GM21367 (cell line): Measurements from ENCODE around the gene IFT122.
"Not testable (repeated sequence)": the region's sequence is repeated elsewhere in the genome, so short reads cannot be mapped to it uniquely, and the experiment has no call there.

ENCODE experiments used
- ATAC-seq: cut with Tn5 transposase; IDR thresholded peaks from one replicate; pipeline ENCODE4 v1.9.1; 2021; ENCODE audit not compliant: unreplicated experiment

IFT122 gene

DNA sequence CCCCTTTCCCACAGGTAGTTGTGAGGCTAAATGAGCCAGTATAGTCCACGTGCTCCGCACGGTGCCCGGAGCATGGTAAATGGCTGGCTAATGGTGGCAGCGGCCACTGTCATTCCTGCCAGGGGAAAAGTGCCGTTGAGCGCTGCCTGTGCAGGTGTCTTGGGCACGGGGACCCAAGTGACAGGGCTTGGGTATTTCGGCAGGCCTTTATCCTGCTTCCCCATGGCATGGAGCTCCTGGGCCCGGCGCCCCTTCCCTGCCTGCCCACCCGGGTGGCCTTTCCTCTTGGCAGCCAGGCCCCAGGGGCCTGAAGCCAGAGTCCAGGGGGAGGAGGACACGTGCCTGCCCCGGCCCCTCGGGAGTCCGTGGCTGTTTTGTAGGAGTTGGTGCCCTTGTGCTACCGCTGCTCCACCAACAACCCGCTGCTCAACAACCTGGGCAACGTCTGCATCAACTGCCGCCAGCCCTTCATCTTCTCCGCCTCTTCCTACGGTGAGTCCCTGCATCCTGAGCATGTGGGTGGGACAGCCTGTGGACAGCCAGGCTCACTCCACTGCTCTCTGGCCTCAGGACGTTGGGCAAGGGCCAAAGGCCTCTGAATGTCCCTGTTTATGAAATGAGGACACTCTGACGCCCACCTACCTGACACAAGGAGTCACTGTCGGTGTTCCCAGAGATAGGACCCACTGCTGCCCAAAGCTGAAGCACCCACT lies 75.2 kb downstream of the IFT122 start:
- ATAC-seq = not testable (repeated sequence)

DNA sequence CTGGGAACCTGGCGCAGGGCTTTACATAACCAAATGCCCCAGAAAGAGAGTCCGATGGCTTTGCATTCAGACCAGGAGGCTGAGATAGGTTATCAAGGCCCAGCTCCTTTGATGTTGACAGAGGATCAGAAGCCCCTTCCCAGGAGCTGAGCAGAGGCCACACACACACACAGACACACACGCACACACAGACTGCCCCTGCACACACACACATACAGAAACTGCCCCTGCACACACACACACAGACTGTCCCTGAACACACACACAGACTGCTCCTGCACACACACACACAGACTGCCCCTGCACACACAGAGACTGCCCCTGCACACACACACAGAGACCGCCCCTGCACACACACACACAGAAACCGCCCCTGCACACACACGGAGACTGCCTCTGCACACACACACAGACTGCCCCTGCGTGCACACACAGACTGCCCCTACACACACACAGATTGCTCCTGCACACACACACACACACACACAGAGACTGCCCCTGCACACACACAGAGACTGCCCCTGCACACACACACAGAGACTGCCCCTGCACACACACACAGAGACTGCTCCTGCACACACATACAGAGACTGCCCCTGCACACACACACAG lies 75.9 kb downstream of the IFT122 start:
- not testable (repeated sequence) for ATAC-seq

DNA sequence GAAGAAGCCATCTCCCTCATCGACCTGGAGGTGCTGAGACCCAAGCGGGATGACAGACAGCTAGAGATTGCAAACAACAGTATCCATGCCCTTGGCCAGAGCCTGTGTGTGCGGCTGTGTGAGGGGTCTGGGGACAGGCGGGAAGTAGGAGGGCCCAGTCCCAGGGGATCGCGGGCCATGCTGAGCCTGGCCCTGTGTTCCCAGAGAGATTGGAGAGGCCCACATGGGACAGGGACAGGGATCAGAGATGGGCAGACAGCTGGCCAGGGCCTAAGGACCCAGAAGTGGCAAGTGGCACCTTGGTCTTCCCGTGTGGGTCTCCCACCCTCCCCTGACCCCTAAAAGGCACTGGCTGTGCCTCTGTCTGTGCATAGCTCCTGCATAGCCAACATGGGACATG lies 77.5 kb downstream of the IFT122 start:
- no peak for ATAC-seq

DNA sequence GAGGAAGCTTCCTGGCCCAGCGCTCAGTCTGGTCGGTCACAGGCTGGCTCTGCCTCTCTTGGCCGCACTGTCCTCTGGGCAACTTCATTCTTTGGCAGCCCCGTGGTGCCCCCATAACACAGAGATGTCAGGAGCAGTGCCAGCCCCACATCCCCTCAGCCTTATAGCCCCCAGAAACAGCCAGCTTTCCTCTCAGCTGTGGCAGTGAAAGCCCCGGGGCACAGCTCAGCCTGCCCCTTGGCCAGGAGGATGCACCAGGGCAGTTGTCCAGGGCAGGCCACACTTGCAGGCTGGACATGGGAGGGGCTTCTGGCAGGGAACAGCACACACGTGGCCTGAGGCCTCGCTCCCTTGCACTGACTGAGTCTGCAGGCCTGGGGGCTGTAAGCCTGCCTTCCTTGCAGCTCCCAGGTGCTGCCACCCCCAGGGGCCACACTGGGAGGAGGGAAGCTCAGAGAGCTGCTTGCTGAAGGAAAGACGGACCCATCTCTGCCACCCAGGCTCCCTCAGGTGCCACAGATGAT lies 78.1 kb downstream of the IFT122 start:
- ATAC-seq = no peak

DNA sequence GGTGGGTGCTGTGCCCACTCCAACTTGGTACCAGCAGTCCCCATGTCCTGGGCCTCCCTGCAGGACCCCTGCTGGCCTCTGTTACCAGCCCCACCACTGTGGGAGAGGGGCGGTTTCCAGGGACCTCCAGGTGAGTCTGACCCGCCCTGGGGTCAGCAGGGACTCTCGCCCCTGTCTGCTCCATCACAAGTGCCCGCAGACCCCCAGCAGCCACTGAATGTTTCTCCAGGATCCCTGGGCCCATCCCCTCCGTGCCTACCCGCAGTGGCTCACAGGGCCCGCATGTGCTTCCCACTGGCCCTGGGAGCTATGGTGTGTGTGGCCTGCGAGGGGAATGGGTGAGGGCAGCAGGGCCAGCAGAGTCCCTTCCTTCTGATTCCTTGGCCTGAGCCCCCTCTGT lies 78.6 kb downstream of the IFT122 start:
- no peak for ATAC-seq

DNA sequence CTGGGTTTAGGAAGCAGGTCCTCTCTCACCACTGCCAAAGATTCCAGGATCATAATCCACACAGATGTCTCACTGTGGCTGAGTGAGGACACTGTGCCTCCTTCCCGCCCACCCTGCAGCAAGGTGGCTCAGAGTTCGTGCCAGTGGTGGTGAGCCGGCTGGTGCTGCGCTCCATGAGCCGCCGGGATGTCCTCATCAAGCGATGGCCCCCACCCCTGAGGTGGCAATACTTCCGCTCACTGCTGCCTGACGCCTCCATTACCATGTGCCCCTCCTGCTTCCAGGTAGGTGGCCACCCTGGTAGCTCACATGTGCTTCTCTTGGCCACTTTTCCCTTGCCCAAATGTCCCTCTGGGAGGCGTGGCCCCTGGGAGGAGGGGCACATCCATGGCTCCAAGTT lies 79.4 kb downstream of the IFT122 start:
- no peak for ATAC-seq

DNA sequence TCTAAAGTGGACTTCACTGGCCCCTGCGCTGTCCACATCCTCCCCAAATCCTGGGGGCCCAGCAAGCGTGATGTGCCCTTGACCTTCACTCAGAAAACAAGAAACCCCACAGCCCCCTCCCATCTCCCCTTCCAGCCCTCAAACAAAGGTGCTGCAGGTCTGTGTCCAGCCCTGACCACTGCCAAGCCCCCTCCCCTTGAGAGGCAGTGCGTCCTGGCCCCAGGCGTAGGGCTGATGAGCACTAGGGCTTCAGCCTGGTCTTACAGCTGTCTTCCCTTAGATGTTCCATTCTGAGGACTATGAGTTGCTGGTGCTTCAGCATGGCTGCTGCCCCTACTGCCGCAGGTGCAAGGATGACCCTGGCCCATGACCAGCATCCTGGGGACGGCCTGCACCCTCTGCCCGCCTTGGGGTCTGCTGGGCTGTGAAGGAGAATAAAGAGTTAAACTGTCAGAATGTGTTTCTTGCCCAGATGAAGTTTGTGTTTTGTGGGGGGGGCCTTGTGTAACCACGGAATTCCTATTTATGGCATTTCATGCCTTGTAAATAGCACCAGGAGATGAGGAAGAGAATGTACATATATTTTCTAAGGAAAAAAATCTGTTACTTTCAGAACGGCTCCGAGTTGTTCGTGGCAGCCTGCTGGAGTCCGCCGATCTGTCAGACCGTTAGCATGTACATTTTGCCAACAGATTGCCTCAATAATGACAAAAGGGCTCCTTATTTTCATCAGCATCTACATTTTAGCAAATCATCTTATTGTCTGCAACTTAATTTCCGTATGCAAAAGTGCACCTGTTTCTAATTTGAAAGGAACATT lies 80.1 kb downstream of the IFT122 start:
- no peak for ATAC-seq

DNA sequence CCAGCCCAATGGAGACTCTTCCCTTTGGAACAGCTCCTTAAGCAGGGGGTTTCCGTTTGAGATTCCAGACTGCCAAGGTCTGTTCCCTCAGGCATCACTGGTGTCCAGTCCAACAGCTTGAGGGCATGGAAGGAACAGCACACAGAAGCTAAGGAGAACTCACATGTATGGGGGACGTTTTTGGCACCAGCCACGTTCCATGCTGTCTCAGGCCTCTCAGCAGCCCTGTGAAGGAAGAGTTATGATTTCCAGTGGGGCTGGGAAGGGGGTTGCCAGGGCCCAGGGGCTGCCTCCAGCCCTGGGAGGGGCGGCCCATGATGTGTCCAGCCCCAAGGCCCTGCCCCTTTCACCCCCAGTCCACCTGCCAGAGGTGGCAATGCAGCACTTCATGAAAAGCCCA lies 80.9 kb downstream of the IFT122 start:
- ATAC-seq = no peak

DNA sequence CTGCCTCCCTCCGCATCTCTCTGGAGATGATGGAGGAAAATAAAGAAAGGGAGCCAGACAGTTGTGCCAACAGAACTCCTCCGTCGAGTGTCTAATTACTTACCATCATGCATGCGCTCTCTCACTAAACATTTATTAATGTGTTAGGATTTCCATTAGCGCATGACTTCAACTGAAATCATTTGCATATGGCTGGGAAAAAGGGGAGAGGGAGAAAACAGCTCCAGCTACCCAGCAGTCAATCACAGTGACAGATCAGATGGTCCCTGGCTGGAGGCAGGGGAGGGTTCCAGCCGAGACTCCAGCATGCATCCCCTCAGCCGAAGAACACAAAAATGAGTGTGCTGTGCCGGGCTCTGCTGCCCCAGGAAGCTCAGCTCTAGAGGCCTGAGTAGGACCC lies 81.6 kb downstream of the IFT122 start:
- ATAC-seq = no peak

DNA sequence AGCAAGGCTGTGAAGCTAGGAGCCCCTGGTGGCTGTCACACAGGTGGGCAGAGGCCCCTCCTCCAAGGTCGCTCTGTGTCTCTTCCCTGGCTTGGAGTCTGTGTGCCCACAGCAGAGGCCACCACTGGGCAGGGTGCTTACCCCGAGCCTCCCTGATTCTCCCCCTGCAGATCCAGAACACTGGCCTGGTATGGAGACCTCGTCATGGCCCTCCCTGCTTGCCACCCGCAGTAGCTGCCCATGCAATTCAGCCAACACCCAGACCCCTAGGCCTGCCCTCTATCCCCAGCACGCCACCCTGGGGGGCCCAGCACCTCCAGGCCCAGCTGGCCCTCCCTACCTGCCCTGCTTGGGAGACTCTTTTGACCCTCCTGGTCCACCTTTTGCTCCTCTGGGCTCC lies 82.9 kb downstream of the IFT122 start:
- ATAC-seq = no peak

DNA sequence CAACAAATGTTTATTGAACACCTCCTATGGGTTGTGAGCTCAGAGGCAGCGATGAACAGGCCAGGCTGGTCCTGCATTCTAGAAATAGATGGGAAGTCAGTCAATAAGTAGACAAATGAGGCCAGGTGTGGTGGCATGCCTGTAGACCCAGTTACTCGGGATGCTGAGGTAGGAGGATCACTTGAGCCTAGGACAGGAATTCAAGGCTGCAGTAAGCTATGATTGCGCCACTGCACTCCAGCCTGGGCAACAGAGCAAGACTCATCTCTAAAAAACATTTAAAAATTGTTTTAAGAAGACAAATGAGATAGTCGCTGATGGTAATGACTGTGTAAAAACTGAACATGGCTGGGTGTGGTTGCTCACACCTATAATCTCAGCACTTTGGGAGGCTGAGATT lies 84.1 kb downstream of the IFT122 start:
- ATAC-seq = no peak

DNA sequence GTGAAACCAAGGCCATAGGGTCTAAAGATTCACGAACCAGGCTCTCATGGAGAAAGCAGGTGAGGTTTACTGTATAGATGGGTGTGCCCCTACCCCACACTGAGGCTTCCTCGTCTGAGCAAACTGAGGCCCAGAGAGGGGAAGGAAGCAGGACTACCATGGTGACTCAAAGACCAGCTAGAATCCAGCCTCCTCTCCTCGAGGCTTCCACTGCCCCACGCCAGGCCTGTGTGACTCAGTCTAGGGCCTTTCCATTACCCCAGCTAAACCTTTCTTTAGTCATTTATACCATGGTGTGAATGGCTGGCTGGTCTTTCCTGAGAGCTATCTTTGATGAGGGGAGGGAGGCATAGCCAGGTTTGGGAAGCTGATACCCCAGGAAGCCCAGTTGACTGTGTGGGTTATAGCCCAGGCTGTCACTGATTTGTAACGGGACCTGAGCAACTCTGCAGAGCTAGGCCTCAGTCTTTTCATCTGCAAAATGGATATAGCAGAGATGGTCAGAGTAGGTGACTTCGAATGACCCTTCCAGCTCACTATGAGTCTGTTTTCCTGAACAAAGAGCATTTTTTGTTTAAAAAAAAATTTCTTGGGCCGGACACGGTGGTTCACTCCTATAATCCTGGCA lies 85.4 kb downstream of the IFT122 start:
- no peak for ATAC-seq

DNA sequence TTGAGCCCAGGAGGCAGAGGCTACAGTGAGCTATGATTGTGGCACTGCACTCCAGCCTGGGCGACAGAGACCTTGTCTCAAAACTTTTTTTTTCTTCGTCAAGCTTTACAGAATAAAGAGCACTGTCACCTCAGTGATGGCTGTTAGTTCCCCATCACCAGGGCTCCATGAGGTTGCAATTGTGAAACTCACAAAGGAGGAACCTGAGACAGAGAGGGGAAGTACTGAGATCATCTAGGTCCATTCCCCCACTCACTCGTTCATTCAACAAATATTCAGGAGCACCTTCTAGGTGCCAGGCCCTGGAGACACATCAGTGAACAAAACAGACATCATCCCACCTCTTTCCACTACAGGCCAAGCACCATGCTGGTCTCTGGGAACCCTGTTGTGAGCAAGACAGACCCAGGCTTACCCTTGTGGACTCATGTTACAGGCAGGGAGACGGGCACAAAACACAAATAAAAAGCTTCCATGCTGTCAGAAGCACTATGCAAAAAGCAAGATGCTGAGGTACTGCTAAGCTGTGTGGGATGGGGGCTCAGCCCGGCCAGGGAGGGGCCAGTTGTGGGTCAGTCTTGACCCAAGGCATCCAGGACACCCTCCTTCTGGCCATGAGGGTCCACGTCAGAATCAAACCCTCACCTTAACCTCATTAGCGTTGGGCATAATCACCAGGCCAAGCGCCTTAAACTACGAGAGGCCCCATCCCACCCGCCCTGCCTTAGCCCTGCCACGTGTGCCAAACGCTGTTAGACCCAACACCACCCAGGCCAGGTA lies 86.3 kb downstream of the IFT122 start:
- ATAC-seq = peak; percentile 85

DNA sequence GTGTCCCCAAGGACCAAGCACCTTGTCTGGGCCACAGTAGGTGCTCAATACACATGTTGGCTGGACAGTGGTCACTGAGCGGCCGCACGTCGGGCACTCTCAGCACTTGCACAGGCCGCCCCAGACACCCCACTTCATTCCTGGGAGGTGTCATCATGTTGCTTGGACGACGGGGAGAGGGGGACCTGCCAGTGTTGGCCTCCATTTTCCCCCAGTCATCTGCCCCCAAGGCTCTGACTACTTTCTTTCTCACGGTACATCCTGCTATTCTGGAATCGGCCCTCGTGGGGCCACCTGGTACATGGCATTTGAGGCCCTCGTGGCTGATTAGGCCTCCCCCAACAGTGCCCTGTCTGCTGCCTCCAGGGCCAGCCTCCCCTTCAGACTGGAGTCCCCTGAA lies 87.2 kb downstream of the IFT122 start:
- no peak for ATAC-seq

DNA sequence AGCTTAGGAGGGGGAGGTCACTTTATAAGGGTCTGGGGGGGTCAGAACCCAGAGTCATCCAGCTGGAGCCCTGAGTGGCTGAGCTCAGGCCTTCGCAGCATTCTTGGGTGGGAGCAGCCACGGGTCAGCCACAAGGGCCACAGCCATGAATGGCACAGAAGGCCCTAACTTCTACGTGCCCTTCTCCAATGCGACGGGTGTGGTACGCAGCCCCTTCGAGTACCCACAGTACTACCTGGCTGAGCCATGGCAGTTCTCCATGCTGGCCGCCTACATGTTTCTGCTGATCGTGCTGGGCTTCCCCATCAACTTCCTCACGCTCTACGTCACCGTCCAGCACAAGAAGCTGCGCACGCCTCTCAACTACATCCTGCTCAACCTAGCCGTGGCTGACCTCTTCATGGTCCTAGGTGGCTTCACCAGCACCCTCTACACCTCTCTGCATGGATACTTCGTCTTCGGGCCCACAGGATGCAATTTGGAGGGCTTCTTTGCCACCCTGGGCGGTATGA lies 88.6 kb downstream of the IFT122 start, which contains the start of gene RHO:
Gene RHO, plus strand, starts transcription at position 51 of the 512 bp plus-strand sequence. Its CDS starts 95 bp downstream, at position 146.
- ATAC-seq = no peak

DNA sequence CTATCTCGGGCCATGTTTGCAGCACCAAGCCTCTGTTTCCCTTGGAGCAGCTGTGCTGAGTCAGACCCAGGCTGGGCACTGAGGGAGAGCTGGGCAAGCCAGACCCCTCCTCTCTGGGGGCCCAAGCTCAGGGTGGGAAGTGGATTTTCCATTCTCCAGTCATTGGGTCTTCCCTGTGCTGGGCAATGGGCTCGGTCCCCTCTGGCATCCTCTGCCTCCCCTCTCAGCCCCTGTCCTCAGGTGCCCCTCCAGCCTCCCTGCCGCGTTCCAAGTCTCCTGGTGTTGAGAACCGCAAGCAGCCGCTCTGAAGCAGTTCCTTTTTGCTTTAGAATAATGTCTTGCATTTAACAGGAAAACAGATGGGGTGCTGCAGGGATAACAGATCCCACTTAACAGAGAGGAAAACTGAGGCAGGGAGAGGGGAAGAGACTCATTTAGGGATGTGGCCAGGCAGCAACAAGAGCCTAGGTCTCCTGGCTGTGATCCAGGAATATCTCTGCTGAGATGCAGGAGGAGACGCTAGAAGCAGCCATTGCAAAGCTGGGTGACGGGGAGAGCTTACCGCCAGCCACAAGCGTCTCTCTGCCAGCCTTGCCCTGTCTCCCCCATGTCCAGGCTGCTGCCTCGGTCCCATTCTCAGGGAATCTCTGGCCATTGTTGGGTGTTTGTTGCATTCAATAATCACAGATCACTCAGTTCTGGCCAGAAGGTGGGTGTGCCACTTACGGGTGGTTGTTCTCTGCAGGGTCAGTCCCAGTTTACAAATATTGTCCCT lies 89.6 kb downstream of the IFT122 start:
- ATAC-seq = no peak

DNA sequence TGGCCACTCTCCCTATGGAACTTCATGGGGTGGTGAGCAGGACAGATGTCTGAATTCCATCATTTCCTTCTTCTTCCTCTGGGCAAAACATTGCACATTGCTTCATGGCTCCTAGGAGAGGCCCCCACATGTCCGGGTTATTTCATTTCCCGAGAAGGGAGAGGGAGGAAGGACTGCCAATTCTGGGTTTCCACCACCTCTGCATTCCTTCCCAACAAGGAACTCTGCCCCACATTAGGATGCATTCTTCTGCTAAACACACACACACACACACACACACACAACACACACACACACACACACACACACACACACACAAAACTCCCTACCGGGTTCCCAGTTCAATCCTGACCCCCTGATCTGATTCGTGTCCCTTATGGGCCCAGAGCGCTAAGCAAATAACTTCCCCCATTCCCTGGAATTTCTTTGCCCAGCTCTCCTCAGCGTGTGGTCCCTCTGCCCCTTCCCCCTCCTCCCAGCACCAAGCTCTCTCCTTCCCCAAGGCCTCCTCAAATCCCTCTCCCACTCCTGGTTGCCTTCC lies 90.3 kb downstream of the IFT122 start:
- ATAC-seq = no peak

DNA sequence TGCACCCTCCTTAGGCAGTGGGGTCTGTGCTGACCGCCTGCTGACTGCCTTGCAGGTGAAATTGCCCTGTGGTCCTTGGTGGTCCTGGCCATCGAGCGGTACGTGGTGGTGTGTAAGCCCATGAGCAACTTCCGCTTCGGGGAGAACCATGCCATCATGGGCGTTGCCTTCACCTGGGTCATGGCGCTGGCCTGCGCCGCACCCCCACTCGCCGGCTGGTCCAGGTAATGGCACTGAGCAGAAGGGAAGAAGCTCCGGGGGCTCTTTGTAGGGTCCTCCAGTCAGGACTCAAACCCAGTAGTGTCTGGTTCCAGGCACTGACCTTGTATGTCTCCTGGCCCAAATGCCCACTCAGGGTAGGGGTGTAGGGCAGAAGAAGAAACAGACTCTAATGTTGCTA lies 90.8 kb downstream of the IFT122 start:
- ATAC-seq = no peak

DNA sequence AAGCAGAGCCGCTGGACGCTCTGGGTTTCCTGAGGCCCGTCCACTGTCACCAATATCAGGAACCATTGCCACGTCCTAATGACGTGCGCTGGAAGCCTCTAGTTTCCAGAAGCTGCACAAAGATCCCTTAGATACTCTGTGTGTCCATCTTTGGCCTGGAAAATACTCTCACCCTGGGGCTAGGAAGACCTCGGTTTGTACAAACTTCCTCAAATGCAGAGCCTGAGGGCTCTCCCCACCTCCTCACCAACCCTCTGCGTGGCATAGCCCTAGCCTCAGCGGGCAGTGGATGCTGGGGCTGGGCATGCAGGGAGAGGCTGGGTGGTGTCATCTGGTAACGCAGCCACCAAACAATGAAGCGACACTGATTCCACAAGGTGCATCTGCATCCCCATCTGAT lies 91.7 kb downstream of the IFT122 start:
- ATAC-seq = no peak
